Measurements from ENCODE around the gene RNF183.

- TF ChIP-seq CTCF (IDR thresholded peaks at IDR 0.05) = no peak
- TF ChIP-seq TCF7L2 (IDR thresholded peaks at IDR 0.05; ENCODE audit: low read depth, low read length) = no peak
Observed at GRCh38 chr9:113345190-113345589, 42.0 kb upstream of the RNF183 start.
